ENCODE results near the gene FEM1B. TPM values are rescaled to one million over a fixed set of nuclear protein-coding genes. Genes with fewer than 3 reads are reported as not detected.

The FEM1B gene
- total RNA-seq, 2 experiments from 2014 or later: 83.2 to 94.9 TPM

DNA sequence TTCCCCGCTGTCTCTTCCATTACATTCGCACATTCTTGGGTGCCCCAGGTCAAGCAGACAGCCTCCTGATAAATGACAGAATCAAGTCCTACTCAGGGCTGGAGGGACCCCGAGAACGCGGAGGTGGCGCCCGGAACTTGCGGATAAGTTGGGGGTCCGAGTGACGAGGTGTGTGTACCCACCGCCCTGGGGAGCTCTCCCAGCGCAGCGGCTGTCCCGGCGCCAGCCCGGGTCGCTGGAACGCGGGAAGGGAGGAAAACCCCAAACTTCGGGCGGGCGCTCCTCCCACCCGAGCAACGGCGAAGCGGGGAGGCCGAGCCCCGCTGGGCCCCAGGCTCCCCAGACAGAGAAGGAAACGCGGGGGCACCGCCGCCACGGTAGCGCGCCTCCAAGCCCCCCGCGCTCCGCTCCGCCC is 48.6 kb upstream of the FEM1B start:
- Histone ChIP-seq H3K27me3 (ENCODE audit: control insufficient read depth in 1 of 2, insufficient read depth in 2 of 2, low read length in 2 of 2) (no peaks in the 10 kb centered on the region), H3K4me1 (ENCODE audit: insufficient read depth, low read length) (peaks cover 29% of the 10 kb centered on the region), H3K9me3 (ENCODE audit: control insufficient read depth in 1 of 2, insufficient read depth in 1 of 2, low read length in 2 of 2) (no peaks in the 10 kb centered on the region), H3K4me3 (ENCODE audit: low read length) (peak overlapping the region; percentile 88), H3K27ac (ENCODE audit: low read depth in 1 of 2, low read length in 2 of 2) (peak overlapping the region in 1 of 2 donors; percentile 22), H3K36me3 (ENCODE audit: insufficient read depth, low read length) (no peaks in the 10 kb centered on the region)
- ChIA-PET CTCF (interaction anchor here (1.2 to 2.9 kb wide), 3 partner anchors 18 to 78 kb away, joined by 3 to 10 read pairs (median 8); partner anchors contain the start of gene FEM1B), POLR2A (interaction anchor here (1.1 to 2.4 kb wide), 4 partner anchors 24 to 389 kb away, joined by 4 to 38 read pairs (median 10); partner anchors contain the start of genes FEM1B, PIAS1 and RNU6-1)
- Mint-ChIP-seq H3K27ac (peak overlapping the region; percentile 42), H3K4me1 (ENCODE audit: low read depth) (peaks cover 31% of the 10 kb centered on the region), H3K4me3 (peak overlapping the region; percentile 91), H3K36me3 (ENCODE audit: low read depth) (peaks cover 5% of the 10 kb centered on the region), H3K27me3 (no peaks in the 10 kb centered on the region), H3K9me3 (no peaks in the 10 kb centered on the region)
- TF ChIP-seq, protein P1, sequence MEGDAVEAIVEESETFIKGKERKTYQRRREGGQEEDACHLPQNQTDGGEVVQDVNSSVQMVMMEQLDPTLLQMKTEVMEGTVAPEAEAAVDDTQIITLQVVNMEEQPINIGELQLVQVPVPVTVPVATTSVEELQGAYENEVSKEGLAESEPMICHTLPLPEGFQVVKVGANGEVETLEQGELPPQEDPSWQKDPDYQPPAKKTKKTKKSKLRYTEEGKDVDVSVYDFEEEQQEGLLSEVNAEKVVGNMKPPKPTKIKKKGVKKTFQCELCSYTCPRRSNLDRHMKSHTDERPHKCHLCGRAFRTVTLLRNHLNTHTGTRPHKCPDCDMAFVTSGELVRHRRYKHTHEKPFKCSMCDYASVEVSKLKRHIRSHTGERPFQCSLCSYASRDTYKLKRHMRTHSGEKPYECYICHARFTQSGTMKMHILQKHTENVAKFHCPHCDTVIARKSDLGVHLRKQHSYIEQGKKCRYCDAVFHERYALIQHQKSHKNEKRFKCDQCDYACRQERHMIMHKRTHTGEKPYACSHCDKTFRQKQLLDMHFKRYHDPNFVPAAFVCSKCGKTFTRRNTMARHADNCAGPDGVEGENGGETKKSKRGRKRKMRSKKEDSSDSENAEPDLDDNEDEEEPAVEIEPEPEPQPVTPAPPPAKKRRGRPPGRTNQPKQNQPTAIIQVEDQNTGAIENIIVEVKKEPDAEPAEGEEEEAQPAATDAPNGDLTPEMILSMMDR (IDR thresholded peaks at IDR 0.05): no peak
- intact Hi-C loops (cut with DNase I, micrococcal nuclease): loop anchor here (1.0 to 10.0 kb wide), 7 partner anchors 48 to 1727 kb away; partner anchors contain the start of genes AAGAB (in 1 of the 2), C15orf61 (in 1 of the 2), FEM1B (in 1 of the 2) and IQCH (in 1 of the 2)
- no peak for ATAC-seq (ENCODE audit: poor library complexity)
- DNase-seq: peak in 1 of 14 experiments; percentile 10

DNA sequence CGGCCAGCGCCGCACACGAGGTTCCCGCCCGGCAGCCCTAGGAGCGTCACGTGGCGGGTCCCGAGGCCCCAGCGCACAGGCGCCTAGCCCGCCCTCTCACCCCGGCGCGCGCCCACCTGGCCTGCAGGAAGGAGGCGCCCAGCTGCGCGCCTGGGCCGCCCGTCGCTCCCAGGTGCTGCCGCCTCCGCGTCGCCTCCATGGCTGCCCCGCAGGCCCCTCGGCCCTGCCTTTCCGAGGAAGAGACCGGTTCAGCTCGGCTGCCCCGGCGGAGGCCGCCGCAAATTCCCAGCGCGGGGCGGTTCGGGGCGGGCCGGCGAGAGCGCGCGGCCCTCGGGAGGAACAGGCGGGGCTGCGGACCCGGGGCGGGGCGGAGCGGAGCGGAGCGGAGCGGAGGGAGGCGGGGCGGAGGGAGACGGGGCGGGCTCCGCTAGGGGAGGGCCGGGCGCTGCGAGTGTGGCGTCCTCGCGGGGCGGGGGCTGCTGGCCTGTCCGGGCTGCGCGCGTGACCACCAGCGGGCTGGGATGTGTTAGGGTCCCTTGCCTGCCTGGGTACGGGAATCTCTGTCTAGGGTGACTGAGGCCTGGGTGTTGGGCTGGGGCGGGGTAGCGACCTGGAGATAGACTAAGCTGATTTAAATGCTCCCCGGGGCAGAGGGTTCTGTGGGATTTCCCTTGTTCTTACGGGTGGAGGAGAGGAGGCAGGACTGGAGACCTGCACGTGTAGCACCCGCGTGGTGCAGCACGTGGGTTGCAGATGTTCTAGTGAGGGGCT is 48.0 kb upstream of the FEM1B start, which contains the start of gene CLN6:
TSS of gene CLN6 (minus strand) at position 343 of the 771 bp plus-strand sequence. CDS start at position 199, 144 bp downstream.
- no peaks in the 10 kb centered on the region for H3K9me3 Mint-ChIP-seq
- Histone ChIP-seq H3K4me3 (ENCODE audit: low read length) (peak within 1 kb of the TSS; percentile 88), H3K27me3 (ENCODE audit: control insufficient read depth in 1 of 2, insufficient read depth in 2 of 2, low read length in 2 of 2) (no peaks in the 10 kb centered on the region), H3K36me3 (ENCODE audit: insufficient read depth, low read length) (no peaks in the 10 kb centered on the region), H3K4me1 (ENCODE audit: insufficient read depth, low read length) (peaks cover 29% of the 10 kb centered on the region), H3K9me3 (ENCODE audit: control insufficient read depth in 1 of 2, insufficient read depth in 1 of 2, low read length in 2 of 2) (no peaks in the 10 kb centered on the region), H3K27ac (ENCODE audit: low read depth in 1 of 2, low read length in 2 of 2) (peak within 1 kb of the TSS in 1 of 2 donors; percentile 34)
- H3K4me1 Mint-ChIP-seq (ENCODE audit: low read depth): peaks cover 28% of the 10 kb centered on the region
- POLR2A ChIA-PET: interaction anchor here (0.6 to 2.4 kb wide), 6 partner anchors 23 to 483 kb away, joined by 3 to 38 read pairs (median 5); partner anchors contain the start of genes FEM1B, PIAS1 and RNU6-1
- H3K27ac Mint-ChIP-seq: peak within 1 kb of the TSS; percentile 73
- H3K27me3 Mint-ChIP-seq: no peaks in the 10 kb centered on the region
- DNase-seq (peak; percentile 57 to 93 (median 75)), ATAC-seq (ENCODE audit: poor library complexity) (peak; percentile 82)
- H3K4me3 Mint-ChIP-seq: peak within 1 kb of the TSS; percentile 92
- CTCF ChIA-PET: interaction anchor here (1.0 to 2.9 kb wide), 4 partner anchors 19 to 77 kb away, joined by 3 to 10 read pairs (median 6); partner anchors contain the start of gene FEM1B
- peaks cover 5% of the 10 kb centered on the region for H3K36me3 Mint-ChIP-seq (ENCODE audit: low read depth)
- intact Hi-C loops (cut with DNase I, micrococcal nuclease): loop anchor here (1.0 to 10.0 kb wide), 7 partner anchors 48 to 1727 kb away; partner anchors contain the start of genes AAGAB (in 1 of the 2), C15orf61 (in 1 of the 2), FEM1B (in 1 of the 2) and IQCH (in 1 of the 2)
- TF ChIP-seq, protein P1 (IDR thresholded peaks at IDR 0.05): no peak
